H1 (cell line): ENCODE results near the gene EFEMP1. TPM values are rescaled to one million over a fixed set of nuclear protein-coding genes. Genes with fewer than 3 reads are reported as not detected.

Experiments used
- CTCF ChIA-PET: fragments of 300-600 bp; sonication (Branson Sonifier 250); formaldehyde crosslinking; loops from one replicate; lab custom pipeline; 2021; ENCODE audit not compliant: partially characterized antibody; lab: Charles Lee
- POLR2A ChIA-PET: fragments of 300-600 bp; sonication (Branson Sonifier 250); formaldehyde crosslinking; loops from one replicate; lab custom pipeline; 2021; ENCODE audit warnings: inconsistent platforms; ENCODE audit not compliant: partially characterized antibody; lab: Charles Lee
- DNase-seq, 2 experiments: peaks; one replicate each; pipeline versions ENCODE4 v3.0.0 to v3.0.0-alpha.2; 2010 to 2022; ENCODE audit warnings: low spot score in 2 of 2, low read depth in 1 of 2, mixed read lengths in 1 of 2
- FAIRE-seq: peaks from 2 replicates; lab custom pipeline; 2011; peaks lifted over from hg19 to GRCh38; lab: Jason Lieb, UNC
- H2AFZ ChIP-seq: 2 replicates; pipeline ENCODE4 v1.8.1; 2012; ENCODE audit warnings: low read length, inconsistent platforms
- H2AK5ac ChIP-seq: 2 replicates; pipeline ENCODE4 v1.6.1; 2013; ENCODE audit warnings: low read depth, low read length
- H2BK120ac ChIP-seq: replicated peaks from 2 replicates; pipeline ENCODE3; 2013; ENCODE audit warnings: low read depth, low read length, inconsistent platforms
- H2BK12ac ChIP-seq: 2 replicates; pipeline ENCODE4 v1.6.1; 2013; ENCODE audit warnings: low read depth, low read length
- H2BK15ac ChIP-seq: 2 replicates; pipeline ENCODE4 v1.6.1; 2013; ENCODE audit warnings: low read length
- H2BK20ac ChIP-seq: 2 replicates; pipeline ENCODE4 v1.6.1; 2013; ENCODE audit warnings: low read length
- H2BK5ac ChIP-seq: 2 replicates; pipeline ENCODE4 v1.6.1; 2013; ENCODE audit warnings: low read depth, low read length
- H3K14ac ChIP-seq: 2 replicates; pipeline ENCODE4 v1.6.1; 2013; ENCODE audit warnings: inconsistent platforms; ENCODE audit not compliant: insufficient read length
- H3K18ac ChIP-seq: 2 replicates; pipeline ENCODE4 v1.6.1; 2013; ENCODE audit warnings: low read length; ENCODE audit errors: extremely low read depth
- H3K23ac ChIP-seq: 2 replicates; pipeline ENCODE4 v1.6.1; 2013; ENCODE audit warnings: inconsistent platforms; ENCODE audit not compliant: insufficient read length
- H3K23me2 ChIP-seq: 2 replicates; pipeline ENCODE4 v1.6.1; 2013; ENCODE audit warnings: low read depth, low read length
- H3K27ac ChIP-seq: 2 replicates; pipeline ENCODE4 v1.6.1; 2011; ENCODE audit warnings: low read depth, low read length, inconsistent platforms
- H3K27me3 ChIP-seq, 4 experiments: replicated peaks in 1 of 4; 1 replicate in 1 of 4; 2 replicates in 3 of 4; pipeline versions ENCODE4 v1.6.1 to v1.8.1; 2011 to 2013; ENCODE audit warnings: low read length in 3 of 4, mild to moderate bottlenecking in 3 of 4, inconsistent platforms in 2 of 4, mixed read lengths in 2 of 4, moderate library complexity in 1 of 4; ENCODE audit not compliant: control insufficient read depth in 3 of 4, insufficient read depth in 3 of 4; ENCODE audit errors: extremely low read depth in 1 of 4
- H3K36me3 ChIP-seq, 4 experiments: 2 replicates each; pipeline versions ENCODE4 v1.6.1 to v1.8.1; 2011 to 2013; ENCODE audit warnings: mild to moderate bottlenecking in 4 of 4, low read length in 3 of 4, moderate library complexity in 2 of 4, control low read depth in 1 of 4, inconsistent platforms in 1 of 4; ENCODE audit not compliant: insufficient read depth in 4 of 4, control insufficient read depth in 2 of 4
- H3K4ac ChIP-seq: replicated peaks from 2 replicates; pipeline ENCODE3; 2013; ENCODE audit warnings: low read length, low read depth, mixed read lengths, inconsistent platforms; ENCODE audit not compliant: insufficient read length
- H3K4me1 ChIP-seq, 4 experiments: replicated peaks in 1 of 4; 1 replicate in 1 of 4; 2 replicates in 3 of 4; pipeline versions ENCODE4 v1.6.1 to v1.8.1; 2011 to 2013; ENCODE audit warnings: low read length in 3 of 4, inconsistent platforms in 2 of 4, mixed read lengths in 1 of 4; ENCODE audit not compliant: insufficient read depth in 4 of 4, control insufficient read depth in 3 of 4
- H3K4me2 ChIP-seq, 2 experiments: 2 replicates each; pipeline versions ENCODE4 v1.6.1 to v1.8.1; 2011 to 2013; ENCODE audit warnings: low read depth in 2 of 2, low read length in 2 of 2, control low read depth in 1 of 2, inconsistent platforms in 1 of 2, mild to moderate bottlenecking in 1 of 2; ENCODE audit not compliant: insufficient read depth in 1 of 2
- H3K4me3 ChIP-seq, 4 experiments: fragments of 200-600, 300-600 bp in 1 of 4; sonication (generic), shearing (Covaris generic), sonication (Bioruptor Twin) in 1 of 4; 2 replicates each; pipeline versions ENCODE4 v1.5.1 to v1.8.1; 2011 to 2016; ENCODE audit warnings: low read length in 4 of 4, low read depth in 3 of 4, control low read depth in 2 of 4, inconsistent platforms in 2 of 4, mild to moderate bottlenecking in 2 of 4, mixed read lengths in 1 of 4, moderate library complexity in 1 of 4; ENCODE audit not compliant: insufficient read depth in 2 of 4; ENCODE audit errors: extremely low read depth in 1 of 4
- H3K56ac ChIP-seq: replicated peaks from 2 replicates; pipeline ENCODE3; 2013; ENCODE audit warnings: low read depth, mild to moderate bottlenecking, mixed read lengths, low read length, inconsistent platforms; ENCODE audit not compliant: insufficient read length
- H3K79me1 ChIP-seq: 2 replicates; pipeline ENCODE4 v1.6.1; 2013; ENCODE audit warnings: low read depth, low read length, control low read depth
- H3K79me2 ChIP-seq, 2 experiments: 2 replicates each; pipeline versions ENCODE4 v1.6.1 to v1.8.1; 2012 to 2013; ENCODE audit warnings: low read length in 2 of 2, mild to moderate bottlenecking in 2 of 2, inconsistent platforms in 1 of 2; ENCODE audit not compliant: insufficient read depth in 2 of 2, control insufficient read depth in 1 of 2
- H3K9ac ChIP-seq, 4 experiments: replicated peaks in 1 of 4; 1 replicate in 1 of 4; 2 replicates in 3 of 4; pipeline versions ENCODE4 v1.6.1 to v1.8.1; 2011 to 2013; ENCODE audit warnings: low read depth in 3 of 4, low read length in 3 of 4, control low read depth in 2 of 4, mild to moderate bottlenecking in 2 of 4, moderate library complexity in 2 of 4, inconsistent platforms in 1 of 4; ENCODE audit errors: extremely low read depth in 1 of 4
- H3K9me3 ChIP-seq, 2 experiments: 2 replicates each; pipeline versions ENCODE4 v1.6.1 to v1.8.1; 2012 to 2013; ENCODE audit warnings: mild to moderate bottlenecking in 2 of 2, moderate library complexity in 2 of 2, control low read depth in 1 of 2, inconsistent platforms in 1 of 2, low read depth in 1 of 2, low read length in 1 of 2, mixed read lengths in 1 of 2; ENCODE audit not compliant: insufficient read depth in 2 of 2
- H4K20me1 ChIP-seq, 2 experiments: replicated peaks in 1 of 2; 2 replicates each; pipeline versions ENCODE3 to v1.8.1; 2011 to 2013; ENCODE audit warnings: inconsistent platforms in 2 of 2, low read length in 2 of 2, mild to moderate bottlenecking in 1 of 2; ENCODE audit not compliant: insufficient read depth in 2 of 2, control insufficient read depth in 1 of 2
- H4K5ac ChIP-seq: 2 replicates; pipeline ENCODE4 v1.6.1; 2013; ENCODE audit warnings: low read length, low read depth, mixed read lengths, inconsistent platforms; ENCODE audit not compliant: insufficient read length
- H4K8ac ChIP-seq: 2 replicates; pipeline ENCODE4 v1.8.0; 2013; ENCODE audit warnings: mild to moderate bottlenecking, moderate library complexity, low read length, inconsistent platforms; ENCODE audit not compliant: insufficient read depth; ENCODE audit errors: extremely low read depth
- H4K91ac ChIP-seq: replicated peaks from 2 replicates; pipeline ENCODE3; 2013; ENCODE audit warnings: low read length, mixed read lengths, inconsistent platforms; ENCODE audit not compliant: insufficient read length
- BACH1 ChIP-seq: IDR thresholded peaks from 2 replicates; pipeline ENCODE4 v1.6.1; 2012; ENCODE audit warnings: low read length, improper control_type of control experiment
- CBX8 ChIP-seq: fragments of 300-800, 300-1000 bp; sonication (generic); IDR thresholded peaks from 2 replicates; pipeline ENCODE4 v1.7.1; 2016; ENCODE audit warnings: low read depth, low read length, borderline replicate concordance
- FOSL1 ChIP-seq: IDR thresholded peaks from 2 replicates; pipeline ENCODE4 v1.6.1; 2011; ENCODE audit warnings: mild to moderate bottlenecking, low read depth, low read length, moderate library complexity; ENCODE audit not compliant: insufficient read depth
- GTF2F1 ChIP-seq: IDR thresholded peaks from 2 replicates; pipeline ENCODE4 v1.6.1; 2012; ENCODE audit warnings: low read depth, low read length, improper control_type of control experiment, borderline replicate concordance
- KDM4A ChIP-seq: IDR thresholded peaks from one replicate; pipeline ENCODE4 v1.7.1; 2012; ENCODE audit warnings: low read depth, mild to moderate bottlenecking, moderate library complexity, low read length, inconsistent platforms; ENCODE audit not compliant: severe bottlenecking
- KDM5A ChIP-seq: fragments of 200-600 bp; IDR thresholded peaks from 2 replicates; pipeline ENCODE4 v1.7.1; 2012; ENCODE audit warnings: mild to moderate bottlenecking, low read length, inconsistent platforms, mixed read lengths
- POLR2AphosphoS5 ChIP-seq: IDR thresholded peaks from 2 replicates; pipeline ENCODE4 v1.6.1; 2011; ENCODE audit warnings: low read depth, low read length
- SAP30 ChIP-seq: fragments of 300-600 bp; sonication (generic); IDR thresholded peaks from 2 replicates; pipeline ENCODE4 v1.7.1; 2012; ENCODE audit warnings: low read length, moderate library complexity, mild to moderate bottlenecking, inconsistent platforms; ENCODE audit not compliant: insufficient read depth, insufficient replicate concordance
- SP1 ChIP-seq: IDR thresholded peaks from 2 replicates; pipeline ENCODE4 v1.6.1; 2011; ENCODE audit warnings: low read depth, low read length
- TEAD4 ChIP-seq: IDR thresholded peaks from 2 replicates; pipeline ENCODE4 v1.6.1; 2012; ENCODE audit warnings: low read depth, low read length, inconsistent platforms, mixed read lengths
- WGBS, 2 experiments: shearing (Covaris generic) in 1 of 2; methylation state at CpG; one replicate each; pipeline versions ENCODE4 v1.1.6 to v1.1.7; 2013 to 2015; ENCODE audit warnings: low lambda C conversion rate in 2 of 2, mixed read lengths in 2 of 2, inconsistent platforms in 1 of 2, low coverage in 1 of 2, missing lambda C conversion rate in 1 of 2; ENCODE audit not compliant: insufficient replicate concordance in 2 of 2, insufficient coverage in 1 of 2, insufficient read length in 1 of 2; ENCODE audit errors: extremely low coverage in 1 of 2, missing lambda C conversion rate in 1 of 2; 5-methylcytosine and 5-hydroxymethylcytosine counted together
- polyA plus RNA-seq, 7 experiments: library from polyadenylated mRNA; depleted of rRNA in 3 of 7; stranded (reverse) in 5 of 7; unstranded in 2 of 7; fragments of >200 nt in 5 of 7; fragments of 200-250 nt in 2 of 7; gene quantifications; 1 replicate in 5 of 7; 2 replicates in 1 of 7; 4 replicates in 1 of 7; pipeline versions ENCODE4 v1.2.1 to v1.2.3, GENCODE V29; 2011 to 2013; ENCODE audit warnings: missing spikeins in 2 of 7, mixed read lengths in 2 of 7
- total RNA-seq: library from RNA; stranded (reverse); fragmentation: NEBNext Ultra II Directional; extraction: Animal tissue kit (Norgen Biotek cat#: 25700); gene quantifications from 2 replicates; pipeline ENCODE4 v1.2.1, GENCODE V29; 2021
- TF ChIP-seq, protein P1 (sequence below): IDR thresholded peaks from 2 replicates; pipeline ENCODE4 v1.6.1; 2011; ENCODE audit warnings: low read depth, mild to moderate bottlenecking, low read length; ENCODE audit not compliant: insufficient read depth
- TF ChIP-seq, protein P2 (sequence below), 3 experiments: IDR thresholded peaks; 1 replicate in 2 of 3; 2 replicates in 1 of 3; pipeline versions ENCODE4 v1.5.1 to v1.6.1; 2011; ENCODE audit warnings: low read length in 3 of 3, mild to moderate bottlenecking in 3 of 3, inconsistent platforms in 2 of 3, low read depth in 1 of 3, moderate library complexity in 1 of 3; ENCODE audit not compliant: insufficient read depth in 1 of 3; ENCODE audit errors: control extremely low read depth in 1 of 3

Gene EFEMP1
- total and polyA plus RNA-seq, 2 of the 8 experiments (the other 6 are each of a cell fraction or from before 2014, with no cell fraction given), result 15.5 to 19.7 TPM

DNA sequence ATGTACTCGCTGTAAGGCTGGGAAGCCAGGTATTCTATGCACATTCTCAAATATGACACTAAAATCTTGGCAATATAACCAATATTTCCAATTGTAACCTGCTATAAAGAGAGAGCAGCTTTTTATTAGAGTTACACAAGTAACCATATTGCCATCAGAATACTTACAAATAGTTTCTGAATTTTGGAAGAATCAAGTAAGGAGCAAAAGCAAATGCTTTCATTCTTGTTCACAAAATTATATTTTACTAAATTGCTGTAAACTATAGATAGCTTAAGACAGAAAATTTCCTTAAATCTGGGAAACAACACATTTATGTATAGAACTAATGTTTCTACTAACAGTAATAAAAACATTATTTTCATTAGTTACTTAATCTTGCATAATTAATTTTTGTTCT is 77.2 kb downstream of the EFEMP1 start:
- H3K4me2 ChIP-seq, result no peak overlapping the region
- ChIA-PET POLR2A (no interaction called here), CTCF (no interaction called here)
- H3K18ac ChIP-seq, result no peak overlapping the region
- no peak overlapping the region for H4K5ac ChIP-seq
- no peak overlapping the region for H3K4ac ChIP-seq
- no peak for DNase-seq
- no peak overlapping the region for H2BK120ac ChIP-seq
- H2BK5ac ChIP-seq, result no peak overlapping the region
- H3K4me3 ChIP-seq, result no peak overlapping the region
- no peak overlapping the region for H2AK5ac ChIP-seq
- H3K27ac ChIP-seq, result no peak overlapping the region
- no peak overlapping the region for H2AFZ ChIP-seq
- H4K8ac ChIP-seq, result no peak overlapping the region
- FAIRE-seq, result no peak
- no peaks in the 10 kb centered on the region for H3K27me3 ChIP-seq
- no peak overlapping the region for H3K14ac ChIP-seq
- H3K79me2 ChIP-seq, result no peaks in the 10 kb centered on the region
- H3K23me2 ChIP-seq, result no peaks in the 10 kb centered on the region
- 95% methylated on average over 1 of the region's 1 CpG; no CpG with 5 or more reads in 1 of the 2 experiments for WGBS, 2 experiments
- no peaks in the 10 kb centered on the region for H3K79me1 ChIP-seq
- no peak overlapping the region for H3K23ac ChIP-seq
- H4K20me1 ChIP-seq, result no peaks in the 10 kb centered on the region
- H2BK12ac ChIP-seq, result no peak overlapping the region
- no peaks in the 10 kb centered on the region for H3K4me1 ChIP-seq
- no peak overlapping the region for H2BK15ac ChIP-seq
- H4K91ac ChIP-seq, result no peak overlapping the region
- no peak overlapping the region for H3K9ac ChIP-seq
- H3K36me3 ChIP-seq, result no peaks in the 10 kb centered on the region
- H3K9me3 ChIP-seq, result no peaks in the 10 kb centered on the region
- H3K56ac ChIP-seq, result no peak overlapping the region
- H2BK20ac ChIP-seq, result no peak overlapping the region
- no peak for TF ChIP-seq SAP30
- TF ChIP-seq KDM4A, result no peak
- TF ChIP-seq KDM5A, result no peak
- TF ChIP-seq, protein P1, sequence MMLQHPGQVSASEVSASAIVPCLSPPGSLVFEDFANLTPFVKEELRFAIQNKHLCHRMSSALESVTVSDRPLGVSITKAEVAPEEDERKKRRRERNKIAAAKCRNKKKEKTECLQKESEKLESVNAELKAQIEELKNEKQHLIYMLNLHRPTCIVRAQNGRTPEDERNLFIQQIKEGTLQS, result no peak
- TF ChIP-seq TEAD4, result no peak
- TF ChIP-seq POLR2AphosphoS5, result no peak
- TF ChIP-seq BACH1, result no peak
- no peak for TF ChIP-seq CBX8
- TF ChIP-seq SP1, result no peak
- TF ChIP-seq, protein P2, sequence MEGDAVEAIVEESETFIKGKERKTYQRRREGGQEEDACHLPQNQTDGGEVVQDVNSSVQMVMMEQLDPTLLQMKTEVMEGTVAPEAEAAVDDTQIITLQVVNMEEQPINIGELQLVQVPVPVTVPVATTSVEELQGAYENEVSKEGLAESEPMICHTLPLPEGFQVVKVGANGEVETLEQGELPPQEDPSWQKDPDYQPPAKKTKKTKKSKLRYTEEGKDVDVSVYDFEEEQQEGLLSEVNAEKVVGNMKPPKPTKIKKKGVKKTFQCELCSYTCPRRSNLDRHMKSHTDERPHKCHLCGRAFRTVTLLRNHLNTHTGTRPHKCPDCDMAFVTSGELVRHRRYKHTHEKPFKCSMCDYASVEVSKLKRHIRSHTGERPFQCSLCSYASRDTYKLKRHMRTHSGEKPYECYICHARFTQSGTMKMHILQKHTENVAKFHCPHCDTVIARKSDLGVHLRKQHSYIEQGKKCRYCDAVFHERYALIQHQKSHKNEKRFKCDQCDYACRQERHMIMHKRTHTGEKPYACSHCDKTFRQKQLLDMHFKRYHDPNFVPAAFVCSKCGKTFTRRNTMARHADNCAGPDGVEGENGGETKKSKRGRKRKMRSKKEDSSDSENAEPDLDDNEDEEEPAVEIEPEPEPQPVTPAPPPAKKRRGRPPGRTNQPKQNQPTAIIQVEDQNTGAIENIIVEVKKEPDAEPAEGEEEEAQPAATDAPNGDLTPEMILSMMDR (IDR thresholded peaks at IDR 0.05; ENCODE audit: control extremely low read depth in 1 of 3, insufficient read depth in 1 of 3, low read depth in 1 of 3, low read length in 3 of 3), result no peak
- TF ChIP-seq GTF2F1, result no peak
- TF ChIP-seq FOSL1, result no peak
